H1 (cell line): ENCODE data around the gene PLA2G15. TPM values are rescaled to one million over a fixed set of nuclear protein-coding genes. Genes with fewer than 3 reads are reported as not detected.

Experiments used
- CTCF ChIA-PET: fragments of 300-600 bp; sonication (Branson Sonifier 250); formaldehyde crosslinking; loops from one replicate; lab custom pipeline; 2021; ENCODE audit not compliant: partially characterized antibody; lab: Charles Lee
- POLR2A ChIA-PET: fragments of 300-600 bp; sonication (Branson Sonifier 250); formaldehyde crosslinking; loops from one replicate; lab custom pipeline; 2021; ENCODE audit warnings: inconsistent platforms; ENCODE audit not compliant: partially characterized antibody; lab: Charles Lee
- DNase-seq, 2 experiments: peaks; one replicate each; pipeline versions ENCODE4 v3.0.0 to v3.0.0-alpha.2; 2010 to 2022; ENCODE audit warnings: low spot score in 2 of 2, low read depth in 1 of 2, mixed read lengths in 1 of 2
- FAIRE-seq: peaks from 2 replicates; lab custom pipeline; 2011; peaks lifted over from hg19 to GRCh38; lab: Jason Lieb, UNC
- H2AFZ ChIP-seq: 2 replicates; pipeline ENCODE4 v1.8.1; 2012; ENCODE audit warnings: low read length, inconsistent platforms
- H2AK5ac ChIP-seq: 2 replicates; pipeline ENCODE4 v1.6.1; 2013; ENCODE audit warnings: low read depth, low read length
- H2BK120ac ChIP-seq: replicated peaks from 2 replicates; pipeline ENCODE3; 2013; ENCODE audit warnings: low read depth, low read length, inconsistent platforms
- H2BK12ac ChIP-seq: 2 replicates; pipeline ENCODE4 v1.6.1; 2013; ENCODE audit warnings: low read depth, low read length
- H2BK15ac ChIP-seq: 2 replicates; pipeline ENCODE4 v1.6.1; 2013; ENCODE audit warnings: low read length
- H2BK20ac ChIP-seq: 2 replicates; pipeline ENCODE4 v1.6.1; 2013; ENCODE audit warnings: low read length
- H2BK5ac ChIP-seq: 2 replicates; pipeline ENCODE4 v1.6.1; 2013; ENCODE audit warnings: low read depth, low read length
- H3K14ac ChIP-seq: 2 replicates; pipeline ENCODE4 v1.6.1; 2013; ENCODE audit warnings: inconsistent platforms; ENCODE audit not compliant: insufficient read length
- H3K18ac ChIP-seq: 2 replicates; pipeline ENCODE4 v1.6.1; 2013; ENCODE audit warnings: low read length; ENCODE audit errors: extremely low read depth
- H3K23ac ChIP-seq: 2 replicates; pipeline ENCODE4 v1.6.1; 2013; ENCODE audit warnings: inconsistent platforms; ENCODE audit not compliant: insufficient read length
- H3K23me2 ChIP-seq: 2 replicates; pipeline ENCODE4 v1.6.1; 2013; ENCODE audit warnings: low read depth, low read length
- H3K27ac ChIP-seq: 2 replicates; pipeline ENCODE4 v1.6.1; 2011; ENCODE audit warnings: low read depth, low read length, inconsistent platforms
- H3K27me3 ChIP-seq, 4 experiments: replicated peaks in 1 of 4; 1 replicate in 1 of 4; 2 replicates in 3 of 4; pipeline versions ENCODE4 v1.6.1 to v1.8.1; 2011 to 2013; ENCODE audit warnings: low read length in 3 of 4, mild to moderate bottlenecking in 3 of 4, inconsistent platforms in 2 of 4, mixed read lengths in 2 of 4, moderate library complexity in 1 of 4; ENCODE audit not compliant: control insufficient read depth in 3 of 4, insufficient read depth in 3 of 4; ENCODE audit errors: extremely low read depth in 1 of 4
- H3K36me3 ChIP-seq, 4 experiments: 2 replicates each; pipeline versions ENCODE4 v1.6.1 to v1.8.1; 2011 to 2013; ENCODE audit warnings: mild to moderate bottlenecking in 4 of 4, low read length in 3 of 4, moderate library complexity in 2 of 4, control low read depth in 1 of 4, inconsistent platforms in 1 of 4; ENCODE audit not compliant: insufficient read depth in 4 of 4, control insufficient read depth in 2 of 4
- H3K4ac ChIP-seq: replicated peaks from 2 replicates; pipeline ENCODE3; 2013; ENCODE audit warnings: low read length, low read depth, mixed read lengths, inconsistent platforms; ENCODE audit not compliant: insufficient read length
- H3K4me1 ChIP-seq, 4 experiments: replicated peaks in 1 of 4; 1 replicate in 1 of 4; 2 replicates in 3 of 4; pipeline versions ENCODE4 v1.6.1 to v1.8.1; 2011 to 2013; ENCODE audit warnings: low read length in 3 of 4, inconsistent platforms in 2 of 4, mixed read lengths in 1 of 4; ENCODE audit not compliant: insufficient read depth in 4 of 4, control insufficient read depth in 3 of 4
- H3K4me2 ChIP-seq, 2 experiments: 2 replicates each; pipeline versions ENCODE4 v1.6.1 to v1.8.1; 2011 to 2013; ENCODE audit warnings: low read depth in 2 of 2, low read length in 2 of 2, control low read depth in 1 of 2, inconsistent platforms in 1 of 2, mild to moderate bottlenecking in 1 of 2; ENCODE audit not compliant: insufficient read depth in 1 of 2
- H3K4me3 ChIP-seq, 4 experiments: fragments of 200-600, 300-600 bp in 1 of 4; sonication (generic), shearing (Covaris generic), sonication (Bioruptor Twin) in 1 of 4; 2 replicates each; pipeline versions ENCODE4 v1.5.1 to v1.8.1; 2011 to 2016; ENCODE audit warnings: low read length in 4 of 4, low read depth in 3 of 4, control low read depth in 2 of 4, inconsistent platforms in 2 of 4, mild to moderate bottlenecking in 2 of 4, mixed read lengths in 1 of 4, moderate library complexity in 1 of 4; ENCODE audit not compliant: insufficient read depth in 2 of 4; ENCODE audit errors: extremely low read depth in 1 of 4
- H3K56ac ChIP-seq: replicated peaks from 2 replicates; pipeline ENCODE3; 2013; ENCODE audit warnings: low read depth, mild to moderate bottlenecking, mixed read lengths, low read length, inconsistent platforms; ENCODE audit not compliant: insufficient read length
- H3K79me1 ChIP-seq: 2 replicates; pipeline ENCODE4 v1.6.1; 2013; ENCODE audit warnings: low read depth, low read length, control low read depth
- H3K79me2 ChIP-seq, 2 experiments: 2 replicates each; pipeline versions ENCODE4 v1.6.1 to v1.8.1; 2012 to 2013; ENCODE audit warnings: low read length in 2 of 2, mild to moderate bottlenecking in 2 of 2, inconsistent platforms in 1 of 2; ENCODE audit not compliant: insufficient read depth in 2 of 2, control insufficient read depth in 1 of 2
- H3K9ac ChIP-seq, 4 experiments: replicated peaks in 1 of 4; 1 replicate in 1 of 4; 2 replicates in 3 of 4; pipeline versions ENCODE4 v1.6.1 to v1.8.1; 2011 to 2013; ENCODE audit warnings: low read depth in 3 of 4, low read length in 3 of 4, control low read depth in 2 of 4, mild to moderate bottlenecking in 2 of 4, moderate library complexity in 2 of 4, inconsistent platforms in 1 of 4; ENCODE audit errors: extremely low read depth in 1 of 4
- H3K9me3 ChIP-seq, 2 experiments: 2 replicates each; pipeline versions ENCODE4 v1.6.1 to v1.8.1; 2012 to 2013; ENCODE audit warnings: mild to moderate bottlenecking in 2 of 2, moderate library complexity in 2 of 2, control low read depth in 1 of 2, inconsistent platforms in 1 of 2, low read depth in 1 of 2, low read length in 1 of 2, mixed read lengths in 1 of 2; ENCODE audit not compliant: insufficient read depth in 2 of 2
- H4K20me1 ChIP-seq, 2 experiments: replicated peaks in 1 of 2; 2 replicates each; pipeline versions ENCODE3 to v1.8.1; 2011 to 2013; ENCODE audit warnings: inconsistent platforms in 2 of 2, low read length in 2 of 2, mild to moderate bottlenecking in 1 of 2; ENCODE audit not compliant: insufficient read depth in 2 of 2, control insufficient read depth in 1 of 2
- H4K5ac ChIP-seq: 2 replicates; pipeline ENCODE4 v1.6.1; 2013; ENCODE audit warnings: low read length, low read depth, mixed read lengths, inconsistent platforms; ENCODE audit not compliant: insufficient read length
- H4K8ac ChIP-seq: 2 replicates; pipeline ENCODE4 v1.8.0; 2013; ENCODE audit warnings: mild to moderate bottlenecking, moderate library complexity, low read length, inconsistent platforms; ENCODE audit not compliant: insufficient read depth; ENCODE audit errors: extremely low read depth
- H4K91ac ChIP-seq: replicated peaks from 2 replicates; pipeline ENCODE3; 2013; ENCODE audit warnings: low read length, mixed read lengths, inconsistent platforms; ENCODE audit not compliant: insufficient read length
- FOSL1 ChIP-seq: IDR thresholded peaks from 2 replicates; pipeline ENCODE4 v1.6.1; 2011; ENCODE audit warnings: mild to moderate bottlenecking, low read depth, low read length, moderate library complexity; ENCODE audit not compliant: insufficient read depth
- GTF2F1 ChIP-seq: IDR thresholded peaks from 2 replicates; pipeline ENCODE4 v1.6.1; 2012; ENCODE audit warnings: low read depth, low read length, improper control_type of control experiment, borderline replicate concordance
- KDM1A ChIP-seq: fragments of 200-600, 300-600 bp; sonication (generic); IDR thresholded peaks from 2 replicates; pipeline ENCODE4 v1.7.1; 2016; ENCODE audit warnings: mild to moderate bottlenecking, low read length, borderline replicate concordance
- KDM4A ChIP-seq: IDR thresholded peaks from one replicate; pipeline ENCODE4 v1.7.1; 2012; ENCODE audit warnings: low read depth, mild to moderate bottlenecking, moderate library complexity, low read length, inconsistent platforms; ENCODE audit not compliant: severe bottlenecking
- KDM5A ChIP-seq: fragments of 200-600 bp; IDR thresholded peaks from 2 replicates; pipeline ENCODE4 v1.7.1; 2012; ENCODE audit warnings: mild to moderate bottlenecking, low read length, inconsistent platforms, mixed read lengths
- MAFK ChIP-seq: IDR thresholded peaks from 2 replicates; pipeline ENCODE4 v1.6.1; 2012; ENCODE audit warnings: low read depth, mild to moderate bottlenecking, improper control_type of control experiment, low read length
- PHF8 ChIP-seq: fragments of 200-600 bp; sonication (generic); conservative IDR thresholded peaks from 2 replicates; pipeline ENCODE4 v1.7.1; 2012; ENCODE audit warnings: low read depth, mild to moderate bottlenecking, inconsistent platforms, low read length, moderate library complexity
- POLR2A ChIP-seq, 2 experiments: IDR thresholded peaks; 1 replicate in 1 of 2; 2 replicates in 1 of 2; pipeline ENCODE4 v1.6.1; 2011; ENCODE audit warnings: low read depth in 2 of 2, low read length in 2 of 2, mild to moderate bottlenecking in 2 of 2; ENCODE audit errors: control extremely low read depth in 1 of 2
- SP4 ChIP-seq: IDR thresholded peaks from 2 replicates; pipeline ENCODE4 v1.6.1; 2012; ENCODE audit warnings: low read length, inconsistent platforms
- WGBS, 2 experiments: shearing (Covaris generic) in 1 of 2; methylation state at CpG; one replicate each; pipeline versions ENCODE4 v1.1.6 to v1.1.7; 2013 to 2015; ENCODE audit warnings: low lambda C conversion rate in 2 of 2, mixed read lengths in 2 of 2, inconsistent platforms in 1 of 2, low coverage in 1 of 2, missing lambda C conversion rate in 1 of 2; ENCODE audit not compliant: insufficient replicate concordance in 2 of 2, insufficient coverage in 1 of 2, insufficient read length in 1 of 2; ENCODE audit errors: extremely low coverage in 1 of 2, missing lambda C conversion rate in 1 of 2; 5-methylcytosine and 5-hydroxymethylcytosine counted together
- polyA plus RNA-seq, 7 experiments: library from polyadenylated mRNA; depleted of rRNA in 3 of 7; stranded (reverse) in 5 of 7; unstranded in 2 of 7; fragments of >200 nt in 5 of 7; fragments of 200-250 nt in 2 of 7; gene quantifications; 1 replicate in 5 of 7; 2 replicates in 1 of 7; 4 replicates in 1 of 7; pipeline versions ENCODE4 v1.2.1 to v1.2.3, GENCODE V29; 2011 to 2013; ENCODE audit warnings: missing spikeins in 2 of 7, mixed read lengths in 2 of 7
- total RNA-seq: library from RNA; stranded (reverse); fragmentation: NEBNext Ultra II Directional; extraction: Animal tissue kit (Norgen Biotek cat#: 25700); gene quantifications from 2 replicates; pipeline ENCODE4 v1.2.1, GENCODE V29; 2021

PLA2G15 gene
- total and polyA plus RNA-seq, 2 of the 8 experiments (the other 6 are each of a cell fraction or from before 2014, with no cell fraction given): 11.2 to 12.0 TPM

GRCh38 chr16:68291227-68291626 is 46.1 kb downstream of the PLA2G15 start:
- no peak overlapping the region for H2BK20ac ChIP-seq
- no peak overlapping the region for H3K9ac ChIP-seq
- ChIA-PET CTCF (interaction anchor here (0.6 to 20.4 kb wide), 6 partner anchors 9 to 75 kb away, joined by 3 to 233 read pairs (median 4); partner anchors contain the start of gene SLC7A6), POLR2A (interaction anchor here (0.6 to 4.4 kb wide), 10 partner anchors 8 to 70 kb away, joined by 3 to 13 read pairs (median 4); partner anchors contain the start of genes PRMT7, SLC7A6 and SLC7A6OS)
- H2BK120ac ChIP-seq: no peak overlapping the region
- H3K4me3 ChIP-seq: no peak overlapping the region
- WGBS, 2 experiments: 85% methylated on average over 4 of the region's 4 CpGs; no CpG with 5 or more reads in 1 of the 2 experiments
- no peaks in the 10 kb centered on the region for H3K79me2 ChIP-seq
- no peak overlapping the region for H2BK12ac ChIP-seq
- H2BK5ac ChIP-seq: no peak overlapping the region
- H3K4ac ChIP-seq: no peak overlapping the region
- no peak overlapping the region for H3K14ac ChIP-seq
- no peak overlapping the region for H2AFZ ChIP-seq
- no peak overlapping the region for H4K5ac ChIP-seq
- FAIRE-seq (no peak), DNase-seq (no peak)
- no peak overlapping the region for H2BK15ac ChIP-seq
- H3K27me3 ChIP-seq: no peaks in the 10 kb centered on the region
- no peak overlapping the region for H3K18ac ChIP-seq
- 0 out of 2 replicates have a peak, but pooled peaks cover 3% of the 10 kb centered on the region for H3K79me1 ChIP-seq
- no peak overlapping the region for H3K56ac ChIP-seq
- H4K8ac ChIP-seq: no peak overlapping the region
- no peak overlapping the region for H4K91ac ChIP-seq
- no peak overlapping the region for H3K27ac ChIP-seq
- H3K4me2 ChIP-seq: no peak overlapping the region
- peaks cover 3 to 6% of the 10 kb centered on the region in 2 experiments for H4K20me1 ChIP-seq
- no peak for TF ChIP-seq KDM4A
- no peak for TF ChIP-seq FOSL1
- TF ChIP-seq KDM1A: no peak
- no peak for TF ChIP-seq KDM5A
- no peak for TF ChIP-seq POLR2A (IDR thresholded peaks at IDR 0.05; ENCODE audit: control extremely low read depth in 1 of 2, low read depth in 2 of 2, low read length in 2 of 2)
- TF ChIP-seq MAFK: no peak
- TF ChIP-seq GTF2F1: no peak
- TF ChIP-seq PHF8: no peak
- no peak for TF ChIP-seq SP4
- no peaks in the 10 kb centered on the region for H3K4me1 ChIP-seq
- H3K9me3 ChIP-seq: no peaks in the 10 kb centered on the region
- no peaks in the 10 kb centered on the region; the same call in 1 of the 2 replicates for H3K23me2 ChIP-seq
- no peak overlapping the region for H3K23ac ChIP-seq
- H3K36me3 ChIP-seq: peaks cover 0 to 15% (median 6%) of the 10 kb centered on the region in 4 experiments; a peak in 5 of 8 replicates
- no peak overlapping the region for H2AK5ac ChIP-seq
